Caco-2 (cell line): ENCODE results near the gene ZSCAN20. TPM values are rescaled to one million over a fixed set of nuclear protein-coding genes. Genes with fewer than 3 reads are reported as not detected.

ENCODE experiments used
- BruUV-seq: library from RNA; stranded (reverse); fragments of 400-500 nt; replicated peaks from 2 replicates; lab custom pipeline; 2021; lab: Mats Ljungman, UMichigan
- CTCF ChIA-PET: fragments of 300-600 bp; sonication (Branson Sonifier 250); formaldehyde crosslinking; loops from one replicate; lab custom pipeline; 2022; ENCODE audit warnings: antibody characterized with exemption; lab: Charles Lee
- POLR2A ChIA-PET: fragments of 300-600 bp; sonication (Branson Sonifier 250); formaldehyde crosslinking; loops from one replicate; lab custom pipeline; 2022; ENCODE audit warnings: antibody characterized with exemption; lab: Charles Lee
- DNase-seq, 2 experiments: peaks; one replicate each; pipeline versions ENCODE4 v3.0.0 to v3.0.0-alpha.2; 2020 to 2022
- H3K27me3 ChIP-seq: replicated peaks from 2 replicates; pipeline ENCODE4 v1.6.0; 2011; ENCODE audit warnings: low read length; ENCODE audit not compliant: control insufficient read depth, insufficient read depth
- H3K36me3 ChIP-seq: 2 replicates; pipeline ENCODE4 v1.5.1; 2011; ENCODE audit warnings: low read length; ENCODE audit not compliant: control insufficient read depth, insufficient read depth
- H3K4me1 ChIP-seq: fragments of 250-450 bp; sonication (Bioruptor Pico); 2 replicates; pipeline ENCODE4 v1.5.1; 2020; ENCODE audit warnings: mild to moderate bottlenecking
- H3K4me3 ChIP-seq: 2 replicates; pipeline ENCODE4 v1.5.1; 2011; ENCODE audit warnings: low read depth, mild to moderate bottlenecking, control low read depth, low read length
- H3K9me3 ChIP-seq: fragments of 250-450 bp; sonication (Bioruptor Pico); 2 replicates; pipeline ENCODE4 v1.5.1; 2020; ENCODE audit warnings: mild to moderate bottlenecking, moderate library complexity
- H3K27ac Mint-ChIP-seq: one replicate; pipeline ENCODE4 v1.8.0; 2022; ENCODE audit warnings: mixed read lengths; ENCODE audit not compliant: unreplicated experiment
- H3K27me3 Mint-ChIP-seq: one replicate; pipeline ENCODE4 v1.8.0; 2022; ENCODE audit warnings: mixed read lengths; ENCODE audit not compliant: insufficient read depth, unreplicated experiment
- H3K36me3 Mint-ChIP-seq: one replicate; pipeline ENCODE4 v1.8.0; 2022; ENCODE audit warnings: mild to moderate bottlenecking, mixed read lengths; ENCODE audit not compliant: insufficient read depth, unreplicated experiment
- H3K4me1 Mint-ChIP-seq: one replicate; pipeline ENCODE4 v1.8.0; 2022; ENCODE audit warnings: low read depth, mixed read lengths; ENCODE audit not compliant: unreplicated experiment
- H3K4me3 Mint-ChIP-seq: one replicate; pipeline ENCODE4 v1.8.0; 2022; ENCODE audit warnings: mild to moderate bottlenecking, moderate library complexity, mixed read lengths; ENCODE audit not compliant: unreplicated experiment
- H3K9me3 Mint-ChIP-seq: one replicate; pipeline ENCODE4 v1.8.0; 2022; ENCODE audit warnings: mixed read lengths; ENCODE audit not compliant: unreplicated experiment
- intact Hi-C: fragments of 100-400 bp; cut with micrococcal nuclease; formaldehyde crosslinking; loops from one replicate; pipeline ENCODE4 v1.10.0; 2022; ENCODE audit not compliant: unreplicated experiment
- total RNA-seq: library from RNA; stranded (reverse); gene quantifications from 2 replicates; pipeline ENCODE4 v1.2.3, GENCODE V29; 2022
- TF ChIP-seq, protein P1 (sequence below), 2 experiments: fragments of 200-600 bp in 1 of 2; IDR thresholded peaks; 1 replicate in 1 of 2; 2 replicates in 1 of 2; pipeline versions ENCODE4 v1.5.1 to v1.8.0; 2011 to 2022; ENCODE audit warnings: antibody characterized with exemption in 1 of 2, control low read depth in 1 of 2, inconsistent platforms in 1 of 2, low read depth in 1 of 2, low read length in 1 of 2, mild to moderate bottlenecking in 1 of 2, moderate library complexity in 1 of 2; ENCODE audit not compliant: insufficient read depth in 1 of 2, severe bottlenecking in 1 of 2, unreplicated experiment in 1 of 2

The ZSCAN20 gene
- total RNA-seq, 1 experiment from 2014 or later: 3.0 TPM

DNA sequence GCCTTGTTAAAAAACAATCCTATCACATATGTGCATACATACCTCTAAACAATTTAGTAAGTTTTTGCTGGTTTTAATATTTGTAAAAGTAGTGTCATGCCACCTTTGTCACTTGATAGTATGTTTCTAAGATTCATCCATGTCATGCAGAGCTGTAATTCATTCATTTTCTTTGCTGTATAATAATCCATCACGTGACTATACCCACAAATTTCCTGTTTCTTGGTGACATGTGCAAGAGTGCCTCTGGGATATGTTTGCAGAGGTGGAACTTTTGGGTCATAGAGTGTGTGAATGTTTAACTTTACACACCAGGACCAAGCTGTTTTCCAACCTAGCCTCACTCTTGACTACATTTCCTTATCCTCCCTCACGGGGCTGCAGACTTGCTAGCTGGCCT lies 62.9 kb downstream of the ZSCAN20 start:
- no peaks in the 10 kb centered on the region for H3K4me1 Mint-ChIP-seq
- no TSS peak for BruUV-seq
- POLR2A ChIA-PET: no interaction called here
- Histone ChIP-seq H3K4me1 (no peaks in the 10 kb centered on the region), H3K36me3 (no peaks in the 10 kb centered on the region), H3K4me3 (no peak overlapping the region), H3K27me3 (no peaks in the 10 kb centered on the region), H3K9me3 (no peaks in the 10 kb centered on the region)
- no peak overlapping the region for H3K4me3 Mint-ChIP-seq
- intact Hi-C loops: no loop called here
- no peak for DNase-seq
- H3K27ac Mint-ChIP-seq: no peak overlapping the region
- no peaks in the 10 kb centered on the region for H3K9me3 Mint-ChIP-seq
- TF ChIP-seq, protein P1, sequence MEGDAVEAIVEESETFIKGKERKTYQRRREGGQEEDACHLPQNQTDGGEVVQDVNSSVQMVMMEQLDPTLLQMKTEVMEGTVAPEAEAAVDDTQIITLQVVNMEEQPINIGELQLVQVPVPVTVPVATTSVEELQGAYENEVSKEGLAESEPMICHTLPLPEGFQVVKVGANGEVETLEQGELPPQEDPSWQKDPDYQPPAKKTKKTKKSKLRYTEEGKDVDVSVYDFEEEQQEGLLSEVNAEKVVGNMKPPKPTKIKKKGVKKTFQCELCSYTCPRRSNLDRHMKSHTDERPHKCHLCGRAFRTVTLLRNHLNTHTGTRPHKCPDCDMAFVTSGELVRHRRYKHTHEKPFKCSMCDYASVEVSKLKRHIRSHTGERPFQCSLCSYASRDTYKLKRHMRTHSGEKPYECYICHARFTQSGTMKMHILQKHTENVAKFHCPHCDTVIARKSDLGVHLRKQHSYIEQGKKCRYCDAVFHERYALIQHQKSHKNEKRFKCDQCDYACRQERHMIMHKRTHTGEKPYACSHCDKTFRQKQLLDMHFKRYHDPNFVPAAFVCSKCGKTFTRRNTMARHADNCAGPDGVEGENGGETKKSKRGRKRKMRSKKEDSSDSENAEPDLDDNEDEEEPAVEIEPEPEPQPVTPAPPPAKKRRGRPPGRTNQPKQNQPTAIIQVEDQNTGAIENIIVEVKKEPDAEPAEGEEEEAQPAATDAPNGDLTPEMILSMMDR (IDR thresholded peaks at IDR 0.05; ENCODE audit: insufficient read depth in 1 of 2, low read depth in 1 of 2, low read length in 1 of 2, severe bottlenecking in 1 of 2, unreplicated experiment in 1 of 2): no peak
- no peaks in the 10 kb centered on the region for H3K36me3 Mint-ChIP-seq
- CTCF ChIA-PET: no interaction called here
- H3K27me3 Mint-ChIP-seq: peaks cover 13% of the 10 kb centered on the region

DNA sequence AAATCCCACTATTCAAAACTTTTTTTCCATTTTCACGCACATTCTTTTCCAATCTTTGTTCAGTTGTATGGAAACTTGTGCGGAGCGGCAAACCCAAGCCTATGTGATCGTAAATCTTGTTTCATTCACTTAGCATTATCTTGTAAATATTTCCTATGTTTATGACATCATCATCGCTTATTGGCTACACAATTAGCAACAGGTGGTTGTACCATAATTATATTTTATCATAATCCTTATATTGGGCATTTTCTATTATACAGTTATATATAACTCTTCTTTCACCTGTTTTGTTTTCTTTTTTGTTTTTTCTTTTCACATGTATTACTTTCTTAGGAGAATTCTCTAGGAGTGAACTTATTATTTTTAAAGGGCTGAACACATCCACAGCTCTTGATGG lies 65.4 kb downstream of the ZSCAN20 start:
- no TSS peak for BruUV-seq
- Mint-ChIP-seq H3K9me3 (no peaks in the 10 kb centered on the region), H3K4me1 (no peaks in the 10 kb centered on the region), H3K27ac (no peak overlapping the region), H3K4me3 (no peak overlapping the region), H3K27me3 (peaks cover 8% of the 10 kb centered on the region), H3K36me3 (no peaks in the 10 kb centered on the region)
- no peaks in the 10 kb centered on the region for H3K4me1 ChIP-seq
- DNase-seq: no peak
- no peaks in the 10 kb centered on the region for H3K27me3 ChIP-seq
- CTCF ChIA-PET: no interaction called here
- H3K36me3 ChIP-seq: no peaks in the 10 kb centered on the region
- POLR2A ChIA-PET: no interaction called here
- TF ChIP-seq, protein P1 (IDR thresholded peaks at IDR 0.05; ENCODE audit: insufficient read depth in 1 of 2, low read depth in 1 of 2, low read length in 1 of 2, severe bottlenecking in 1 of 2, unreplicated experiment in 1 of 2): no peak
- no peaks in the 10 kb centered on the region for H3K9me3 ChIP-seq
- intact Hi-C loops: no loop called here
- no peak overlapping the region for H3K4me3 ChIP-seq

DNA sequence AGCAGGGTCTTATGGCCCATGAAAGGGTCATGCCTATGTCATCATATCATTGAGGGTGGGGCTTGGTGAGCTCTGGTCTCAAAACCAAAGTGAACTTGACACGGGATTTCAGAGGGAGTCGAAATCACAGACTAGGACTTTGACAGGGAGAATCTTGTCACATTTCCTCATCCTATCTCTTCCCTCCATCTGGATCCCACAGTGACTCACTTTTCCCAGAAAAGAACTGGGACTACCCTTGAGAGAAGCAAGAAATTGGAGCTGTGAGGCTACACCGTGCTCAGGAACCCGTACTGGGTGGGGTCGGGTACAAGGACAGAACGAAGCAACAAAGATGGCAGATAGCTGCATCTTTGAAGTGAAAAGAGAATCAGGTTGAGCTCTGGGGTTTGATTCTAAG lies 69.5 kb downstream of the ZSCAN20 start:
- Mint-ChIP-seq H3K9me3 (no peaks in the 10 kb centered on the region), H3K36me3 (no peaks in the 10 kb centered on the region), H3K4me1 (peaks cover 6% of the 10 kb centered on the region), H3K27me3 (peaks cover 3% of the 10 kb centered on the region), H3K4me3 (no peak overlapping the region), H3K27ac (no peak overlapping the region)
- TF ChIP-seq, protein P1 (IDR thresholded peaks at IDR 0.05; ENCODE audit: insufficient read depth in 1 of 2, low read depth in 1 of 2, low read length in 1 of 2, severe bottlenecking in 1 of 2, unreplicated experiment in 1 of 2): no peak
- no peak overlapping the region for H3K4me3 ChIP-seq
- POLR2A ChIA-PET: no interaction called here
- no peaks in the 10 kb centered on the region for H3K27me3 ChIP-seq
- DNase-seq: no peak
- CTCF ChIA-PET: no interaction called here
- no TSS peak for BruUV-seq
- H3K36me3 ChIP-seq: no peaks in the 10 kb centered on the region
- no peaks in the 10 kb centered on the region for H3K9me3 ChIP-seq
- no peaks in the 10 kb centered on the region for H3K4me1 ChIP-seq
- intact Hi-C loops: no loop called here

Other genes with a start within 250 kb of the ZSCAN20 start
- 23.2 and 26.9 TPM in 2 replicates for gene ZNF362, start 216.2 kb upstream of the ZSCAN20 start, total RNA-seq
- gene A3GALT2, start 151.5 kb upstream of the ZSCAN20 start, total RNA-seq: not detected in 2 replicates
- 31.8 and 35.2 TPM in 2 replicates for gene PHC2, start 41.5 kb upstream of the ZSCAN20 start, total RNA-seq